NOMO-1 treated with dmso at 0.1 percent for 144 hours (cell line): Measurements from ENCODE around the gene PTPRM.
"Not testable (repeated sequence)": the region's sequence is repeated elsewhere in the genome, so short reads cannot be mapped to it uniquely, and the experiment has no call there.

Experiments
- DNase-seq: peaks from one replicate; lab custom pipeline; 2025; ENCODE audit not compliant: unreplicated experiment; lab: John Stamatoyannopoulos, UW

Gene PTPRM

GRCh38 chr18:7721532-7721931 is 154.4 kb downstream of the PTPRM start:
- DNase-seq = no peak

DNA sequence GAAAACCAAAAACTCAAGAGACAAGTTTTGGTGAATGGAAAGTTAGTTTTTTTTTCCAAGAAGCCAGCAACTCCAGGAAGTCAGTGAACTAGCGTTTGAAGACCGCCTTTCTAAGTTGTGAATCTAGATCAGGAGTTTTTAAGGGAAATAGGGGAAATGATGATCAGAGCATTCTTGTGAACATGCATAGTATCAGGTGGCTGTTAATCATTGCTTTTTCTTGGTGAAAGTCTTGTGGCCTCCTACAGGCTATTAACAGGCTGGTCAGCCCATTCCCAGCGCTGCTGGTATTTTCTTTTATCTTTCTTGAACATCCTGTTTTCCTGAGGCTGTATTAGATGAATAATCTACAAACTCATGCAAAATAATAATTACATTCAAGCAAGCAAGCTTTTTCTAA is 155.8 kb downstream of the PTPRM start:
- no peak for DNase-seq

- DNase-seq = no peak
These were observed 156.4 kb downstream of the PTPRM start for GRCh38 chr18:7723558-7723957.

GRCh38 chr18:7725473-7725872 is 158.4 kb downstream of the PTPRM start:
- no peak for DNase-seq

DNA sequence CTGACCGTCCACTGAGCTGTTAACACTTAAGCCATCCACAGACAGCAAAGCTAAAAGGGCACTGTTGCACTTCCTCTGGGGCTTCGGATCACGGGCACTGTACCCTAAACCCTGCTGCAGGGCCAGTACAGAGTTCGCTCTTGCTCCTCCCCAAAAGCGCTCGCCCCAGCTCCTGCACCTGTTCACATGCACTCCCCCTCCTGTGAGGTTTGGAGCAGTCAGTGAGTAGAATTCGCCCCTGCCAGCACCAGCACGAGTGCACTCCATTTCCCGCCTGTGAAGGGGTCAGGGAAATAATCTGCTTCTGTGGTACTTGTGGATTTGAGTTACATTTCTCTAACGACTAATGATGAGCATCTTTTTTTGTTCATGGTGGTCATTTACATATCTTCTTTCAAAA is 158.8 kb downstream of the PTPRM start:
- no peak for DNase-seq

- no peak for DNase-seq
These were observed 159.4 kb downstream of the PTPRM start for GRCh38 chr18:7726522-7726921.

GRCh38 chr18:7727361-7728076 is 160.4 kb downstream of the PTPRM start:
- no peak for DNase-seq

- DNase-seq = no peak
These were observed 161.2 kb downstream of the PTPRM start for GRCh38 chr18:7728297-7728696.

GRCh38 chr18:7729868-7730267 is 162.8 kb downstream of the PTPRM start:
- no peak for DNase-seq

- no peak for DNase-seq
These were observed 163.6 kb downstream of the PTPRM start for GRCh38 chr18:7730682-7731081.

DNA sequence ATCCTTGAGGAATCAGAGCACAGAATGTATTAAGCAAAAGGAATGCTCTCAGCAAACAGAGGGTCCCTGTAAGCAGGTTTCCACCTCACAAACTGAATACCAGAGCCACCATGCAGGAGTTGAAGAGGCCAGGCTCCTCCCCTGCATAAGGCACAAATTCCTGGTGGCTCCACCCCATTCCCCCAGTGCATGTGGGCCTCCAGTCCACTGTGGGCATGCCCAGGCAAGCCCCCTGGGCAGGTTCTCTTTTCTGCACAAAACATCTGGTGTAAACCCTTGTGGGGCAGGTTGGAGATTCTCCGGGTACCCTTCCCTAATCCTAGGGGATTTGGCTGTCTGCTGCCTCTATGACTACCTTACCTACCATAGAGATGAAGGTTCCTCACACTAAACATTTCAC is 166.5 kb downstream of the PTPRM start:
- DNase-seq = no peak

- DNase-seq = no peak
These were observed 168.1 kb downstream of the PTPRM start for GRCh38 chr18:7735196-7735595.

- no peak for DNase-seq
These were observed 168.6 kb downstream of the PTPRM start for GRCh38 chr18:7735626-7736175.

- not testable (repeated sequence) for DNase-seq
These were observed 169.4 kb downstream of the PTPRM start for GRCh38 chr18:7736526-7736925.

GRCh38 chr18:7737550-7737949 is 170.4 kb downstream of the PTPRM start:
- no peak for DNase-seq

DNA sequence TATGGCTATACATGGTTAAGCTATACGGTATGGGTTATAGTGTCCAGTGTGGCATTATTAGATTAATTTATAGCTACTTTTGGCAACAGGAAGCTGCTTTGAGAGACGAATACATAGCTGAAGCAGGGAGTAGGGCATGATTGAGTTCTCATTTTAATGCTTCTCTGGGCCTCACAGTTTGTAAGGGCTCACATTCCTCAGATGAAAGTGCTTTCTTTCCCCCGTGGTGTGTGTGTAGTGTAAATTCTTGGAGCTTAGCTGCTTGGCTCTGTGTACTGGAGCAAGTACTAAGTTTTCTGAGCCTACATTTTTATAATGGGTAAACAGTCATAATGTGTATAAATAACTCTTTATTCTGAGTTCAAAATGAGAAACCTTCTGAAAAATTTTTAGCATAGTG is 173.7 kb downstream of the PTPRM start:
- no peak for DNase-seq

- no peak for DNase-seq
These were observed 174.5 kb downstream of the PTPRM start for GRCh38 chr18:7741640-7742039.

- DNase-seq = no peak
These were observed 175.1 kb downstream of the PTPRM start for GRCh38 chr18:7742224-7742623.

- DNase-seq = no peak
These were observed 176.1 kb downstream of the PTPRM start for GRCh38 chr18:7743256-7743655.

DNA sequence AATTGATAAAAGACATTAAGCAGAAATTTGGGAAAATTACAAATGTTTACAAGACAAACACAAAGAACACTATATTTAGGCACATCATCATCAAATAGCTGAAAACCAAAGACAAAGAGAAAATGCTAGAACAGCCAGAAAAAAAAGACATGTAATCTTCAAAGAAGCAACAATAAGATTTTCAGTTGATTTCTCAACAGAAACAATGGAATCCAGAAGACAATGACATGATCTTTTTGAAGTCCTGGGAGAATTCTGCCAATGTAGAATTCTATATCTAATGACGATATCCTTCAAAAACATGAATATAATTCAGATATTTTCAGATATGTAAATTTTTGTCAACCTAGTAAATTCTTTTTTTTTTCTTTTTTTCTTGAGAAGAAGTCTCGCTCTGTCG is 179.0 kb downstream of the PTPRM start:
- DNase-seq = no peak

GRCh38 chr18:7748251-7749007 is 181.3 kb downstream of the PTPRM start:
- DNase-seq = no peak

- no peak for DNase-seq
These were observed 181.9 kb downstream of the PTPRM start for GRCh38 chr18:7749008-7749405.
